Psoas muscle (tissue), 8 donors: ENCODE results near the gene HCFC2. TPM values are rescaled to one million over a fixed set of nuclear protein-coding genes. Genes with fewer than 3 reads are reported as not detected.

Experiments used
- ATAC-seq, 4 donors: fragments of 200-7000 bp; cut with Tn5 transposase; one replicate each; pipeline ENCODE4 v1.9.1; 2020; ENCODE audit warnings: moderate library complexity in 3 of 4, mild to moderate bottlenecking in 2 of 4
- DNase-seq, 2 donors: peaks; one replicate each; pipeline ENCODE4 v3.0.0-alpha.2; 2020
- H3K27ac ChIP-seq: fragments of 200-600 bp; one replicate; pipeline ENCODE4 v1.8.0; 2022
- H3K27me3 ChIP-seq, 3 donors: fragments of 200-600 bp in 1 of 3; one replicate each; pipeline versions ENCODE4 v1.6.1 to v1.8.0; 2013 to 2022; ENCODE audit warnings: low read length in 2 of 3, mild to moderate bottlenecking in 2 of 3, moderate library complexity in 1 of 3; ENCODE audit not compliant: insufficient read depth in 3 of 3
- H3K36me3 ChIP-seq, 2 donors: fragments of 200-600 bp in 1 of 2; one replicate each; pipeline versions ENCODE4 v1.6.1 to v1.8.0; 2013 to 2022; ENCODE audit warnings: low read depth in 1 of 2, mild to moderate bottlenecking in 1 of 2, moderate library complexity in 1 of 2; ENCODE audit not compliant: insufficient read depth in 1 of 2
- H3K4me1 ChIP-seq: fragments of 200-600 bp; one replicate; pipeline ENCODE4 v1.8.0; 2022
- H3K4me3 ChIP-seq: fragments of 200-600 bp; one replicate; pipeline ENCODE4 v1.8.0; 2022; ENCODE audit warnings: mild to moderate bottlenecking
- H3K9me3 ChIP-seq: fragments of 200-600 bp; one replicate; pipeline ENCODE4 v1.8.0; 2022
- CTCF ChIP-seq: fragments of 200-600 bp; IDR thresholded peaks from one replicate; pipeline ENCODE4 v1.8.0; 2022; ENCODE audit warnings: antibody characterized with exemption
- WGBS, 3 donors: extraction: QIAGEN DNeasy Blood & Tissue Kit; methylation state at CpG; one replicate each; pipeline versions ENCODE4 v1.1.6 to v1.1.7; 2013; 5-methylcytosine and 5-hydroxymethylcytosine counted together
- intact Hi-C, 2 donors: fragments of 100-400 bp; cut with DNase I; formaldehyde crosslinking; loops; one replicate each; pipeline versions ENCODE4 v1.11.0 to v1.14.2; 2022
- polyA plus RNA-seq, 3 donors: library from polyadenylated mRNA; stranded (reverse); fragments of 200-250 nt; gene quantifications; one replicate each; pipeline ENCODE4 v1.2.3, GENCODE V29; 2013
- total RNA-seq, 4 donors: library from RNA; stranded (reverse); fragmentation: NEBNext Ultra II Directional in 2 of 4; extraction: Animal tissue kit (Norgen Biotek cat#: 25700) in 2 of 4; gene quantifications; one replicate each; pipeline versions ENCODE4 v1.2.1 to v1.2.4, GENCODE V29; 2021 to 2023
- donor health status: healthy with polysubstance abuse.
- donor health status: DM: no; HTN: no; CAD: no; lungs with moderate emphysema.
- donor health status: Bipolar disorder and iron deficiency.
- donor health status: healthy.
- donor health status: DM: yes; HTN: yes; CAD: no.
- donor health status: DM: no; HTN: no; CAD: no.
- donor health status: DM: no; HTN: no; CAD: no.
- donor health status: DM: yes; HTN: yes; CAD: no.

Gene HCFC2
- total and polyA plus RNA-seq, 7 donors = 10.1 to 27.8 (median 22.8) TPM

GRCh38 chr12:104049903-104050356, 14.4 kb upstream of the HCFC2 start, which contains the start of gene GLT8D2:
Gene GLT8D2 (minus strand): TSS chr12:104050187. CDS start chr12:104019648, 30,539 bp downstream.
- Histone ChIP-seq H3K36me3 (no peaks in the 10 kb centered on the region), H3K9me3 (no peaks in the 10 kb centered on the region), H3K27me3 (peaks cover 0 to 21% (median 0%) of the 10 kb centered on the region in 3 donors), H3K4me3 (peak within 1 kb of the TSS; percentile 64), H3K4me1 (peaks cover 12% of the 10 kb centered on the region), H3K27ac (no peak within 1 kb of the TSS)
- intact Hi-C loops = no loop called here
- TF ChIP-seq CTCF = no peak
- ATAC-seq (peak; percentile 23 to 84 (median 69)), DNase-seq (peak; percentile 61 to 76)
- 1 to 2% (median 1%) methylated on average over 24 of the region's 24 CpGs for WGBS, 3 donors

- peaks cover 10% of the 10 kb centered on the region for H3K4me1 ChIP-seq
- no peaks in the 10 kb centered on the region for H3K9me3 ChIP-seq
- no peak overlapping the region for H3K27ac ChIP-seq
- H3K27me3 ChIP-seq = peaks cover 0 to 21% (median 0%) of the 10 kb centered on the region in 3 donors
- intact Hi-C loops = no loop called here
- TF ChIP-seq CTCF = no peak
- H3K36me3 ChIP-seq = no peaks in the 10 kb centered on the region
- ATAC-seq = peak in 1 of 4 donors; percentile 36
- peak overlapping the region; percentile 64 for H3K4me3 ChIP-seq
- 11 to 34% (median 16%) methylated on average over 3 of the region's 3 CpGs for WGBS, 3 donors
- DNase-seq = no peak
Observed at GRCh38 chr12:104050436-104050835, 13.9 kb upstream of the HCFC2 start.

- ATAC-seq (no peak), DNase-seq (no peak)
- 69 to 85% (median 75%) methylated on average over 4 of the region's 4 CpGs for WGBS, 3 donors
- Histone ChIP-seq H3K4me3 (no peak overlapping the region), H3K27ac (no peak overlapping the region), H3K36me3 (no peaks in the 10 kb centered on the region), H3K27me3 (peaks cover 0 to 15% (median 0%) of the 10 kb centered on the region in 3 donors), H3K9me3 (no peaks in the 10 kb centered on the region), H3K4me1 (peaks cover 23% of the 10 kb centered on the region)
- no peak for TF ChIP-seq CTCF
- intact Hi-C loops = loop anchor here in 1 of 2 donors (5.0 kb wide), 1 partner anchor 178 kb away; no protein-coding TSS in a partner anchor
Observed at GRCh38 chr12:104054681-104055346, 9.5 kb upstream of the HCFC2 start.

- ATAC-seq (peak; percentile 68 to 94 (median 85)), DNase-seq (peak; percentile 25 to 55)
- WGBS, 3 donors = 2 to 12% (median 7%) methylated on average over 5 of the region's 5 CpGs
- H3K36me3 ChIP-seq = no peaks in the 10 kb centered on the region
- H3K27ac ChIP-seq = peak overlapping the region; percentile 42
- H3K4me1 ChIP-seq = peaks cover 16% of the 10 kb centered on the region
- intact Hi-C loops = loop anchor here in 1 of 2 donors (2.0 to 5.0 kb wide), 2 partner anchors 53 to 179 kb away; no protein-coding TSS in a partner anchor
- TF ChIP-seq CTCF = no peak
- peaks cover 0 to 9% (median 0%) of the 10 kb centered on the region in 3 donors for H3K27me3 ChIP-seq
- no peak overlapping the region for H3K4me3 ChIP-seq
- no peaks in the 10 kb centered on the region for H3K9me3 ChIP-seq
Observed at GRCh38 chr12:104055686-104056388, 8.5 kb upstream of the HCFC2 start.
